GM20000 (cell line): ENCODE results near the gene CFAP74.

Experiments
- DNase-seq: peaks from one replicate; pipeline ENCODE4 v3.0.0; 2012; ENCODE audit warnings: low spot score
- CTCF ChIP-seq: IDR thresholded peaks from 2 replicates; pipeline ENCODE4 v1.5.1; 2012; ENCODE audit warnings: mild to moderate bottlenecking, control low read depth; ENCODE audit errors: extremely low read depth, missing control alignments

CFAP74 gene

GRCh38 chr1:1964811-1965210, 38.8 kb downstream of the CFAP74 start:
- DNase-seq: no peak
- no peak for TF ChIP-seq CTCF

- TF ChIP-seq CTCF: no peak
- no peak for DNase-seq
Observed at GRCh38 chr1:1963570-1963969, 40.0 kb downstream of the CFAP74 start.

GRCh38 chr1:1962752-1963151, 40.8 kb downstream of the CFAP74 start:
- TF ChIP-seq CTCF: no peak
- no peak for DNase-seq

DNA sequence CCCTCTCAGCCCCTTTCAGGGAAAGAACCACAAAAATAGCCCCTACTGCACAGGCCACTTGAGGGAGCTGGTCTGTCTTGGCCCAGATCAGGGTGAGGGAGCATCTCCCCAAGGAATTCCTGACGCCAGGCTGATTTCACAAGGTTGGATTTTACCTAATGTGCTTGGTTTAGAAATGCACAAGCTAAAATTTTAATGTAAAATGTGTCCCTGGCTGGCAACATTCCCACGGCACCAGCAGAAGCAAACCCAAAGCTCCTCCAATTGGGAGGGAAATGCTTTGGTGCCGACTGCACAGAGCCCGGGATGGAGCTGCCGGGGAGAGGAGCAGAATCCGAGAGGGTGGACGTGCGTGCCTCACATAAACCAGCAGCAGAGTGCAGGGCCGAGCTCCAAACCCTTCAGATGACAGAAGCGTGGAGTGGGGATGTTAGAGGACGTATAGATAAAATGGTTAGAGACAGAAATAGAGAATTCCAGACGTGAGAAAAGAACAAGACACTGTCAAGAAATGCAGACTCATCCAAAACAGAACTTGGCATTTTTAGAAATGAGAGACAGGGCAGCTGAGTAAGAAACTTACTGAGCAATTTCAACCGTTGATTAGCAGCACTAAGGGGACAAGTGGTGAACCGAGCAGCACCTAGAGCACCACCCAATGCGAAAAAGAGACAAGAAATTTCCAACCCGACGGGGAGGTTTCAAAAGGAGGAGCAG, 42.9 kb downstream of the CFAP74 start:
- no peak for DNase-seq
- TF ChIP-seq CTCF: no peak

GRCh38 chr1:1959840-1960479, 43.6 kb downstream of the CFAP74 start:
- TF ChIP-seq CTCF: peak; percentile 71
- peak; percentile 87 for DNase-seq

GRCh38 chr1:1959459-1959839, 44.1 kb downstream of the CFAP74 start:
- no peak for DNase-seq
- no peak for TF ChIP-seq CTCF

- no peak for DNase-seq
Observed at GRCh38 chr1:1958071-1958541, 45.5 kb downstream of the CFAP74 start.

More at GRCh38 chr1:1958071-1958541, 45.5 kb downstream of the CFAP74 start:
- TF ChIP-seq CTCF: no peak
